Activated T-cell treated with anti-CD3 and anti-CD28 coated beads, Interleukin-2, amount 50 U/mL, for 72 hours (primary cell): ENCODE measurements around the gene VSIG1. TPM values are rescaled to one million over a fixed set of nuclear protein-coding genes. Genes with fewer than 3 reads are reported as not detected.

Source experiments
- ATAC-seq, 2 donors: fragments of 150-1000 bp; cut with Tn5 transposase; replicated peaks in 1 of 2; 2 replicates each; pipeline ENCODE4 v1.10.0; 2021; ENCODE audit warnings: moderate library complexity in 2 of 2, mild to moderate bottlenecking in 1 of 2
- DNase-seq, 2 donors: peaks; one replicate each; pipeline ENCODE4 v3.0.0; 2021 to 2022; ENCODE audit warnings: mixed read lengths in 1 of 2
- H3K27ac Mint-ChIP-seq: one replicate; pipeline ENCODE4 v1.8.0; 2022; ENCODE audit warnings: mild to moderate bottlenecking, moderate library complexity, mixed read lengths
- H3K27me3 Mint-ChIP-seq: one replicate; pipeline ENCODE4 v1.8.0; 2022; ENCODE audit warnings: low read depth, mixed read lengths
- H3K36me3 Mint-ChIP-seq, 2 donors: one replicate each; pipeline ENCODE4 v1.8.0; 2022; ENCODE audit warnings: mixed read lengths in 2 of 2, mild to moderate bottlenecking in 1 of 2; ENCODE audit not compliant: insufficient read depth in 2 of 2
- H3K4me1 Mint-ChIP-seq: one replicate; pipeline ENCODE4 v1.8.0; 2022; ENCODE audit warnings: low read depth, mixed read lengths
- H3K4me3 Mint-ChIP-seq, 2 donors: one replicate each; pipeline ENCODE4 v1.8.0; 2022; ENCODE audit warnings: mild to moderate bottlenecking in 2 of 2, mixed read lengths in 2 of 2, moderate library complexity in 2 of 2
- H3K9me3 Mint-ChIP-seq, 2 donors: one replicate each; pipeline ENCODE4 v1.8.0; 2022; ENCODE audit warnings: mixed read lengths in 2 of 2
- total RNA-seq, 2 donors: library from RNA; stranded (reverse); gene quantifications; one replicate each; pipeline ENCODE4 v1.2.3, GENCODE V29; 2022

Gene VSIG1
- total RNA-seq, 2 donors from 2014 or later = 0.22 to 0.25 TPM

DNA sequence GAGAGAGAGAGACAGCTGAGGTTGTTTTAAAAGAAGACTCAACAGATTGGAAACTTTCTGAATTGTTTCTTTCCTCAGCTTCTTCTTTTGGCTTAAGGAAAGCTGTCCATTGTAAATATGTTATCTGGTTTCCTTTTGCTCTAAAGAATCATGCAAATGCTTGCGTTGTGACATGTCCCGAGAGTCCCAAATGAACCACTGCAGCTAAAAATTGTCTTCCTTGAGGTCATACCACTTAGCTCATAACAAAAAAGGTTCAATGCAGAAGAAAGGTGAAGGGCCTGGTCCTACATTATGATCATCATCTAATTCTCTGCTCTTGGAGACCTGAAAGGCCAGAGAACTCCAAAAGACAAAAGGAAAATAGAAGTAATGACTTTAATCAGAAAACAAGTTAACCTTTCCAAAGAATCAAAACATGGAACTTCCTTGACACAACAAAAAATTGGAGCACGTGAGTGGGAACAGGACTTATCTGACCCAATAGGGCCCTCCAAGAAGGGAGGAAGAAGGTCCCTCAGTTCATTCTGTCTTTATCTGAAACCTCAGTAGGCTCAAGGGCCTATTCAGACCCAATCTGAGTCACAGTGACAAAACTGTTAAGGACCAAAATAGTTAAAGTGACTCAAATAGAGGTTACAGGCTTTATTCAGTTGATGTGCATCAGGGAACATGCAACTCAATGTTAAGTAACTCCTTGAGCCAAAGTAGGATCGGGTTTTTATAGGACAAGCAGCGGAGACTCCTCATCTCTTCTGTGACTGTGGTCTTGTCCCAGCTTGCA is 14.7 kb upstream of the VSIG1 start:
- ATAC-seq = peak; percentile 72 to 88
- H3K4me1 Mint-ChIP-seq = peaks cover 22% of the 10 kb centered on the region

GRCh38 chrX:108032944-108033343 is 11.9 kb upstream of the VSIG1 start:
- Mint-ChIP-seq H3K4me3 (no peak overlapping the region), H3K27ac (no peak overlapping the region), H3K9me3 (no peaks in the 10 kb centered on the region), H3K4me1 (peaks cover 22% of the 10 kb centered on the region), H3K36me3 (no peaks in the 10 kb centered on the region), H3K27me3 (peaks cover 38% of the 10 kb centered on the region)
- no peak for ATAC-seq
- no peak for DNase-seq

More for the DNA sequence above, 14.7 kb upstream of the VSIG1 start:
- Mint-ChIP-seq H3K36me3 (no peaks in the 10 kb centered on the region), H3K27ac (peak overlapping the region; percentile 87), H3K27me3 (peaks cover 30% of the 10 kb centered on the region), H3K4me3 (peak overlapping the region; percentile 0 to 88), H3K9me3 (no peaks in the 10 kb centered on the region)
- DNase-seq = no peak

DNA sequence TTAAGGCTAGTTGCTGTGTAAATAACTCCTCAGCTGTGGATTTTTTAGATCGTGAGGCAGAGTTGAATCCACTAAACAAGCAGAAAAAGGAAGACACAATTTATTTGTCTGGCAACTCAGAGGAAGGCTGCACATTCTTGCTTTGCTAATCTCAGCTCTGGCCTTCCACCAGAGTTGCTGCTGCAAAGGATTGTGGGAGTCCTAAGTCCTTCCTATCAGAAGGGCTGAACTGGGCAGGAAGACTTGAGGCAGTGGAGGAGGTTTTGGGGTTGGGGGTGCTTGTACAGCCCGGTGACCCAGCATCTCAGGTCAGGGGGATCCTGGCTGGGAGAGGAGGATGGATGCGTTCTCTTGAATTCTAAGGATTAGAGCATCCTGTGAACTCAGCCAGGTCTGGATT is 11.0 kb upstream of the VSIG1 start:
- H3K27me3 Mint-ChIP-seq = peaks cover 40% of the 10 kb centered on the region
- no peak overlapping the region for H3K27ac Mint-ChIP-seq
- H3K36me3 Mint-ChIP-seq = no peaks in the 10 kb centered on the region
- H3K4me3 Mint-ChIP-seq = no peak overlapping the region
- peaks cover 22% of the 10 kb centered on the region for H3K4me1 Mint-ChIP-seq
- DNase-seq (no peak), ATAC-seq (no peak)
- no peaks in the 10 kb centered on the region for H3K9me3 Mint-ChIP-seq

DNA sequence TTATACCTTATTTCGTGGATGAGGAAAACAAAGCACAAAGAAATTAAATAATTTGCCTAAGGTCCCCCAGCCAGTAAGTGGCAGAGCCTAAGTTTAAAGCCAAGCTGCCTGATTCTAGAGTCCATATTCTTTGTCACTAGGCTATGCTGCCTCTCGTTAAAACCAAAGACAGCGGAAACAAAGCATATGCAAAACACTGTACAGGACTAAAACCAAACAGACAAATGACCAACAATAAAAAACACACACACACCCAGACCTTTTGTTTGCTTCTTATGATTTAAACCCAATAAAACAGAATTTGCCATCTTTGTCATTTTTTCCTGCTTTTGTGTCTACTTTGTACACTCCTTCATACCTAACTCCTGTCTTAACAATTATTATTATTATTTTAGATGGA is 10.1 kb upstream of the VSIG1 start:
- DNase-seq = no peak
- no peak overlapping the region for H3K27ac Mint-ChIP-seq
- no peak overlapping the region for H3K4me3 Mint-ChIP-seq

GRCh38 chrX:108036298-108036973 is 8.4 kb upstream of the VSIG1 start:
- peaks cover 5% of the 10 kb centered on the region for H3K4me1 Mint-ChIP-seq
- H3K27ac Mint-ChIP-seq = no peak overlapping the region
- peak; percentile 32 to 80 for ATAC-seq
- H3K36me3 Mint-ChIP-seq = no peaks in the 10 kb centered on the region
- no peak for DNase-seq
- H3K9me3 Mint-ChIP-seq = no peaks in the 10 kb centered on the region
- no peak overlapping the region for H3K4me3 Mint-ChIP-seq
- peaks cover 36% of the 10 kb centered on the region for H3K27me3 Mint-ChIP-seq

More for the DNA sequence above, 10.1 kb upstream of the VSIG1 start:
- Mint-ChIP-seq H3K4me1 (peaks cover 15% of the 10 kb centered on the region), H3K9me3 (no peaks in the 10 kb centered on the region), H3K27me3 (peaks cover 39% of the 10 kb centered on the region), H3K36me3 (no peaks in the 10 kb centered on the region)
- ATAC-seq = no peak

GRCh38 chrX:108049649-108050048 is 4.8 kb downstream of the VSIG1 start:
- H3K27ac Mint-ChIP-seq = no peak overlapping the region

DNA sequence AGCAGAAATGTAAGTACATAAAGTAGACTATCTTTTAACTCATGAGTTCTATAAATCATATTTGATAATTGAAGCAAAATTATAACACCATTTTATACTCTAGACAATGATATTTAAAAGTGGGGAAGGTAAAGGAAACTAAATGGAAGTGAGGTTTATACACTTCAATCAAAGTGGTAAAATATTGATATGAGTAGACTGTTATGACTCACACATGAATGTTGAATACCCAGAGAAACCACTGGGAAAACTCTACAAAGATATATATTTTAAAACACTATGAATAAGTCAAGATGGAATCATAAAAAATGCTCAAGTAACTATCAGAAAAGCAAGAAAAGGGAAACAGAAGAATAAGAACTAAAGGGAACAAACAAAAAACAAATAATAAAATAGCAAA is 8.4 kb downstream of the VSIG1 start:
- H3K4me3 Mint-ChIP-seq = no peak overlapping the region
- H3K27me3 Mint-ChIP-seq = peaks cover 70% of the 10 kb centered on the region
- no peaks in the 10 kb centered on the region for H3K9me3 Mint-ChIP-seq
- no peak overlapping the region for H3K27ac Mint-ChIP-seq
- no peak for DNase-seq
- no peaks in the 10 kb centered on the region for H3K36me3 Mint-ChIP-seq
- H3K4me1 Mint-ChIP-seq = peaks cover 14% of the 10 kb centered on the region
- peak; percentile 66 to 74 for ATAC-seq

More at GRCh38 chrX:108049649-108050048, 4.8 kb downstream of the VSIG1 start:
- peaks cover 57% of the 10 kb centered on the region for H3K27me3 Mint-ChIP-seq
- H3K36me3 Mint-ChIP-seq = no peaks in the 10 kb centered on the region
- H3K4me3 Mint-ChIP-seq = no peak overlapping the region
- ATAC-seq (no peak), DNase-seq (no peak)
- H3K9me3 Mint-ChIP-seq = no peaks in the 10 kb centered on the region
- H3K4me1 Mint-ChIP-seq = peaks cover 14% of the 10 kb centered on the region

DNA sequence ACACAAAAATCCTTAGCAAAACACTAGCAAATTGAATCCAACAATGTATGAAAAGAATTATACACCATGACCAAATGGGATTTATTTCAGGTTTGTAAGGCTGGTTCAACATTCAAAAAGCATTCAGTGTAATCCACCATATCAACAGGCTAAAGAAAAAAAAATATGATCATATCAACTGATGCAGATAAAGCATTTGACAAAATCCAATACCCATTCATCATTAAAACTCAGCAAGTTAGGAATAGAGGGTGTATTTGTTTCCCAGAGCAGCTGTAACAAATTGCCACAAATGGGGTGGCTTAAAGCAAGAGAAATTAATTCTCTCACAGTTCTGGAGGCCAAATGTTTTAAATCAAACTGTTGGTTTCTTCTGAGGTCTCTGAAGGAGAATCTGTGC is 10.7 kb downstream of the VSIG1 start:
- H3K27me3 Mint-ChIP-seq = peaks cover 82% of the 10 kb centered on the region
- no peak for DNase-seq
- peaks cover 14% of the 10 kb centered on the region for H3K4me1 Mint-ChIP-seq
- H3K27ac Mint-ChIP-seq = no peak overlapping the region
- ATAC-seq = no peak
- no peaks in the 10 kb centered on the region for H3K36me3 Mint-ChIP-seq
- H3K9me3 Mint-ChIP-seq = peaks cover 0 to 1% of the 10 kb centered on the region in 2 donors
- no peak overlapping the region for H3K4me3 Mint-ChIP-seq

DNA sequence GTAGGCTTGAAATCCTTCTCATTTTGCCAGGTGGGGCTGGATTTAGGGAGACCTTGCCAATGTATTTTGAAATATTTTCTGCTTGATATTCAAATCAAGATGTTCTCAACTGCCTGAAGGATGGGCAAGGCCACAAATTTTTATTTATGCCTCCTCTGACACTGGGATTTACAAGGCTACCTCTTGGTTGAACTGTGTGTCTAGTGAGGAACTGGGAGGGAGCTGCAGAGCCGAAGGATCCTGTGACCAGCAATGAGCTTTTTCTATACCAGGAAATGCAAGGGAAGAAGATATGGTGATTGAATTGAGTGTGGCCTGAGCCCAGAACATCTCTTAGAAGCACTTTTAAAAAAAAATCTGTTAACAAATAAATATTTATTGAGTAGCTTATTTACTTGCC is 14.9 kb downstream of the VSIG1 start:
- Mint-ChIP-seq H3K27me3 (peaks cover 74% of the 10 kb centered on the region), H3K4me1 (peaks cover 8% of the 10 kb centered on the region), H3K4me3 (no peak overlapping the region), H3K9me3 (peaks cover 0 to 1% of the 10 kb centered on the region in 2 donors), H3K36me3 (no peaks in the 10 kb centered on the region), H3K27ac (no peak overlapping the region)
- no peak for DNase-seq
- no peak for ATAC-seq

GRCh38 chrX:108064001-108064400 is 19.1 kb downstream of the VSIG1 start:
- ATAC-seq (peak in 1 of 2 donors; percentile 45), DNase-seq (no peak)
- no peaks in the 10 kb centered on the region for H3K9me3 Mint-ChIP-seq
- no peak overlapping the region for H3K27ac Mint-ChIP-seq
- H3K27me3 Mint-ChIP-seq = peaks cover 62% of the 10 kb centered on the region
- peaks cover 8% of the 10 kb centered on the region for H3K4me1 Mint-ChIP-seq
- no peak overlapping the region for H3K4me3 Mint-ChIP-seq
- H3K36me3 Mint-ChIP-seq = no peaks in the 10 kb centered on the region

- DNase-seq = no peak
- peaks cover 8% of the 10 kb centered on the region for H3K4me1 Mint-ChIP-seq
- peak; percentile 18 to 55 for ATAC-seq
- no peaks in the 10 kb centered on the region for H3K36me3 Mint-ChIP-seq
- no peak overlapping the region for H3K27ac Mint-ChIP-seq
- no peak overlapping the region for H3K4me3 Mint-ChIP-seq
- H3K27me3 Mint-ChIP-seq = peaks cover 62% of the 10 kb centered on the region
- no peaks in the 10 kb centered on the region for H3K9me3 Mint-ChIP-seq
These were observed 19.7 kb downstream of the VSIG1 start for GRCh38 chrX:108064613-108065012.

GRCh38 chrX:108068121-108068520 is 23.3 kb downstream of the VSIG1 start:
- H3K27ac Mint-ChIP-seq = no peak overlapping the region
- DNase-seq = no peak
- H3K36me3 Mint-ChIP-seq = no peaks in the 10 kb centered on the region
- no peak overlapping the region for H3K4me3 Mint-ChIP-seq
- no peaks in the 10 kb centered on the region for H3K9me3 Mint-ChIP-seq
- peaks cover 53% of the 10 kb centered on the region for H3K27me3 Mint-ChIP-seq
- peaks cover 13% of the 10 kb centered on the region for H3K4me1 Mint-ChIP-seq
- no peak for ATAC-seq

GRCh38 chrX:108070891-108071290 is 26.0 kb downstream of the VSIG1 start:
- no peaks in the 10 kb centered on the region for H3K36me3 Mint-ChIP-seq
- DNase-seq (no peak), ATAC-seq (peak; percentile 60 to 62)
- peaks cover 5% of the 10 kb centered on the region for H3K4me1 Mint-ChIP-seq
- no peak overlapping the region for H3K27ac Mint-ChIP-seq
- H3K4me3 Mint-ChIP-seq = no peak overlapping the region
- H3K27me3 Mint-ChIP-seq = peaks cover 50% of the 10 kb centered on the region
- no peaks in the 10 kb centered on the region for H3K9me3 Mint-ChIP-seq
